Pancreas (tissue), 10 donors: ENCODE data around the gene MAD1L1. TPM values are rescaled to one million over a fixed set of nuclear protein-coding genes. Genes with fewer than 3 reads are reported as not detected.

Source experiments
- ATAC-seq, 4 donors: fragments of 200-7000 bp; cut with Tn5 transposase; one replicate each; pipeline versions ENCODE4 v1.8.0 to v1.9.1; 2020; ENCODE audit warnings: mild to moderate bottlenecking in 4 of 4, moderate library complexity in 4 of 4
- DNase-seq, 6 donors: peaks; one replicate each; pipeline ENCODE4 v3.0.0-alpha.2; 2020
- FAIRE-seq: peaks from 2 replicates; lab custom pipeline; 2012; peaks lifted over from hg19 to GRCh38; lab: Jason Lieb, UNC
- H3K27ac ChIP-seq, 4 donors: fragments of 200-600 bp; sonication (generic); 1 replicate in 3 of 4; 2 replicates in 1 of 4; pipeline versions ENCODE4 v1.5.0 to v1.8.0; 2020
- H3K27me3 ChIP-seq, 4 donors: fragments of 200-600 bp; one replicate each; pipeline ENCODE4 v1.8.0; 2021
- H3K36me3 ChIP-seq, 3 donors: fragments of 200-600 bp; sonication (generic) in 1 of 3; one replicate each; pipeline versions ENCODE4 v1.5.0 to v1.8.0; 2020 to 2021
- H3K4me1 ChIP-seq, 3 donors: fragments of 200-600 bp; one replicate each; pipeline ENCODE4 v1.8.0; 2021
- H3K4me3 ChIP-seq, 4 donors: fragments of 200-600 bp; sonication (generic) in 2 of 4; one replicate each; pipeline versions ENCODE4 v1.5.0 to v1.8.0; 2020 to 2021
- H3K9me3 ChIP-seq, 4 donors: fragments of 200-600 bp; one replicate each; pipeline ENCODE4 v1.8.0; 2021
- CTCF ChIP-seq, 4 donors: fragments of 200-600 bp; sonication (generic) in 3 of 4; IDR thresholded peaks; one replicate each; pipeline versions ENCODE4 v1.5.0 to v1.8.0; 2021; ENCODE audit warnings: antibody characterized with exemption in 4 of 4
- WGBS, 2 donors: extraction: QIAGEN DNeasy Blood & Tissue Kit; methylation state at CpG; one replicate each; pipeline ENCODE4 v1.1.7; 2013; 5-methylcytosine and 5-hydroxymethylcytosine counted together
- intact Hi-C, 3 donors: fragments of 100-400 bp; cut with DNase I; formaldehyde crosslinking; loops; one replicate each; pipeline versions ENCODE4 v1.11.1 to v1.14.2; 2022
- polyA plus RNA-seq, 2 donors: library from polyadenylated mRNA; stranded (reverse); fragments of 200-250 nt; gene quantifications; one replicate each; pipeline ENCODE4 v1.2.3, GENCODE V29; 2013
- total RNA-seq, 6 donors: library from RNA; stranded (reverse); fragmentation: NEBNext Ultra II Directional in 4 of 6; extraction: Animal tissue kit (Norgen Biotek cat#: 25700) in 4 of 6; gene quantifications; one replicate each; pipeline versions ENCODE4 v1.2.1 to v1.2.4, GENCODE V29; 2021 to 2023
- donor health status: healthy with polysubstance abuse.
- donor health status: DM: no; HTN: no; CAD: no; lungs with moderate emphysema.
- donor health status: DM: no; HTN: no; CAD: no.
- donor health status: control.
- donor health status: control.
- donor health status: Bipolar disorder and iron deficiency.
- donor health status: DM: yes; HTN: yes; CAD: no.
- donor health status: DM: no; HTN: no; CAD: no.
- donor health status: DM: no; HTN: no; CAD: no.
- donor health status: DM: yes; HTN: yes; CAD: no.

Gene MAD1L1
- total and polyA plus RNA-seq, 8 donors, result 9.8 to 28.2 (median 11.9) TPM

DNA sequence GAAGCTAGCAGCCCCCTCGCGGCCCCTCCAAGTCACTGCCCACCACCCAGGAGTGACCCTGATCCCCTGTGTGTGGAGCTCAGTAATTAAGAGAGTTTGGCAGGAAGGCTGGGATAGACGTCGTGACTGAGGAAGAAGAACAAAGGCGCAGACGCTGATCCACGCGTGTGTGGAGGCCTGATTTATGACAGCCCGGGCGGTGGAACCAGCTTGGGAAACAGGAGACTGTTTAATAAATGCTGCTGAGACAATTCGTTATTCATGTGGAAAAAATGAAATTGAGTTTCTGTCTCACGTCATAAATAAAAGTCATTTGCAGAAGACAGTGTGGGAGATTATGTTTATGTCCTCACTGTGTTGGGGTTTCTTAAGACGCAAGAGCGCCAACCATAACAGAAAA, 431.8 kb downstream of the MAD1L1 start:
- Histone ChIP-seq H3K9me3 (no peaks in the 10 kb centered on the region), H3K27me3 (no peaks in the 10 kb centered on the region), H3K36me3 (no peaks in the 10 kb centered on the region), H3K27ac (no peak overlapping the region), H3K4me1 (no peaks in the 10 kb centered on the region), H3K4me3 (no peak overlapping the region)
- FAIRE-seq (no peak), ATAC-seq (no peak), DNase-seq (no peak)
- no peak for TF ChIP-seq CTCF (IDR thresholded peaks at IDR 0.05)
- intact Hi-C loops, result no loop called here
- WGBS, 2 donors, result 62 to 66% methylated on average over 14 of the region's 14 CpGs

DNA sequence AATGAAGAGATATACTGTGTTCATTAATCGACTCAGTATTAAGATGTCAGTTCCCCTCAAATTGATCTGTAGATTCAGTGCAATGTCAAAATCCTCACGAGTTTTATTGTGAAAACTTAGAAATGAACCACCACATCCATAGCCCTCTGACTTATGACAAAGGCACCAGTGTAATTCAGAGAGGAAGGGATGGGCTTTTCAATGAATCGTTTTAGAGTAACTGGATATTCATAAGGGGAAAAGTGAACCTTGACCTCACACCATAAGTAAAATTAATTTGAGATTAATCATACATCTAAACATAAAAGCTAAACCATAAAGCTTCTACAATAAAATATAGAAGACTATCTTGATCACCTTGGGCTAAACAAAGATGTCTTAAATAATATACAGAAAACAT, 434.6 kb downstream of the MAD1L1 start:
- Histone ChIP-seq H3K27me3 (no peaks in the 10 kb centered on the region), H3K27ac (no peak overlapping the region), H3K4me3 (no peak overlapping the region), H3K4me1 (no peaks in the 10 kb centered on the region), H3K9me3 (peaks cover 0 to 7% (median 0%) of the 10 kb centered on the region in 4 donors), H3K36me3 (no peaks in the 10 kb centered on the region)
- no peak for TF ChIP-seq CTCF (IDR thresholded peaks at IDR 0.05)
- WGBS, 2 donors, result 47 to 52% methylated on average over 3 of the region's 3 CpGs
- ATAC-seq (no peak), FAIRE-seq (no peak), DNase-seq (no peak)
- intact Hi-C loops, result no loop called here

- WGBS, 2 donors, result 3 to 18% methylated on average over 1 of the region's 1 CpG
- FAIRE-seq (no peak), DNase-seq (no peak), ATAC-seq (no peak)
- Histone ChIP-seq H3K36me3 (no peaks in the 10 kb centered on the region), H3K9me3 (peaks cover 0 to 7% (median 0%) of the 10 kb centered on the region in 4 donors), H3K4me3 (no peak overlapping the region), H3K27ac (no peak overlapping the region), H3K27me3 (no peaks in the 10 kb centered on the region), H3K4me1 (no peaks in the 10 kb centered on the region)
- intact Hi-C loops, result no loop called here
- TF ChIP-seq CTCF (IDR thresholded peaks at IDR 0.05), result no peak
Observed at GRCh38 chr7:1794888-1795542, 437.7 kb downstream of the MAD1L1 start.

DNA sequence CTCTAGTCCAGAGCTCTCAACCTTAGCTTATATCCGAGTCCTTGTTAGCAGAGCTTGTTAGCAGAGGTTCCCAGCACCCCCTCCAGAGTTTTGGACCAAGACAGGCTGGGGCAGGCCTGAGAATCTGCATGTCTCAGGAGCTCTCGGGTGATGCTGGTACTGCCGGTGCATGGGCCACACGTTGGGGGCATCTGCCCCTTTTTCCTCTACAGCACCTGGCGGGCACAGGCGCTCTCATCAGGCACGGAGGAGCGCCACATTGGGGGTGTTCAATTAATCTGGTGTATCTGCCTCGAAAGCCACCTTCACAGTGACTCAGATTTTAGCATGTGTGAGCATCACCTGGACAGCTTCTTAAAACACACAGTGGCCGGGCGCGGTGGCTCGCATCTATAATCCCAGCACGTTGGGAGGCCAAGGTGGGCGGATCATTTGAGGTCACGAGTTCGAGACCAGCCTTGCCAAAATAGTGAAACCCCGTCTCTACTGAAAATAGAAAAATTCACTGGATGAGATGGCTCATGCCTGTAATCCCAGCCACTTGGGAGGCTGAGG, 445.0 kb downstream of the MAD1L1 start:
- 75 to 85% methylated on average over 18 of the region's 18 CpGs for WGBS, 2 donors
- Histone ChIP-seq H3K4me3 (no peak overlapping the region), H3K27ac (no peak overlapping the region), H3K4me1 (no peaks in the 10 kb centered on the region), H3K36me3 (no peaks in the 10 kb centered on the region), H3K9me3 (no peaks in the 10 kb centered on the region), H3K27me3 (no peaks in the 10 kb centered on the region)
- ATAC-seq (no peak), DNase-seq (no peak), FAIRE-seq (no peak)
- no peak for TF ChIP-seq CTCF (IDR thresholded peaks at IDR 0.05)
- intact Hi-C loops, result no loop called here

DNA sequence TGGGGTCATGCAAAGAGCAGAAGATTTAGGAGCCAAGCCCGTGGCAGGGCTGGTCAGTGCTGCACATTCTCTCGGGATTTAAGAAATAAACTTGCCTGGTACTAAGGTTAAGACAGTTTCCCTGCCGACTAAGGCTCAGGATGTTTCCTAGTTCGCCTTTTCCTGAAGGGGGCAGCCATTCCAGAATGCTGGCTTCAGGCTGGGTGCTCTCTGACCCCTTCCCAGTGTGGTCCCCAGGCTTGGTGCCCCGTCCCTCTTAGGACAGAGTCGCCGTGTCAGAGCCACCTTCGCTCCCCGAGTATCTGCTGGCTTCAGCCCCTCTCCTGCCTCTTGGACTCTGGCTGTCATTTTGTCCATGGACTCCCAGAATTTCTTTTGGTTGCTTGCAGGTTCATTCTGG, 445.5 kb downstream of the MAD1L1 start:
- TF ChIP-seq CTCF (IDR thresholded peaks at IDR 0.05), result no peak
- Histone ChIP-seq H3K4me1 (no peaks in the 10 kb centered on the region), H3K27ac (no peak overlapping the region), H3K27me3 (no peaks in the 10 kb centered on the region), H3K9me3 (no peaks in the 10 kb centered on the region), H3K4me3 (no peak overlapping the region), H3K36me3 (no peaks in the 10 kb centered on the region)
- ATAC-seq, result no peak
- intact Hi-C loops, result no loop called here
- 67 to 70% methylated on average over 9 of the region's 9 CpGs for WGBS, 2 donors
- DNase-seq, result no peak
- FAIRE-seq, result no peak
